Retinal pigment epithelial cell (primary cell): Measurements from ENCODE around the gene GAL.

Source experiments
- DNase-seq: peaks from one replicate; pipeline ENCODE4 v3.0.0-alpha.2; 2010; ENCODE audit warnings: low read depth
- H3K4me3 ChIP-seq: 2 replicates; pipeline ENCODE4 v1.5.1; 2011; ENCODE audit warnings: mild to moderate bottlenecking, low read length, control low read depth, moderate library complexity
- TF ChIP-seq, protein P1 (sequence below): conservative IDR thresholded peaks from 2 replicates; pipeline ENCODE4 v1.5.1; 2011; ENCODE audit warnings: low read depth, low read length, control low read depth, inconsistent platforms

The GAL gene

DNA sequence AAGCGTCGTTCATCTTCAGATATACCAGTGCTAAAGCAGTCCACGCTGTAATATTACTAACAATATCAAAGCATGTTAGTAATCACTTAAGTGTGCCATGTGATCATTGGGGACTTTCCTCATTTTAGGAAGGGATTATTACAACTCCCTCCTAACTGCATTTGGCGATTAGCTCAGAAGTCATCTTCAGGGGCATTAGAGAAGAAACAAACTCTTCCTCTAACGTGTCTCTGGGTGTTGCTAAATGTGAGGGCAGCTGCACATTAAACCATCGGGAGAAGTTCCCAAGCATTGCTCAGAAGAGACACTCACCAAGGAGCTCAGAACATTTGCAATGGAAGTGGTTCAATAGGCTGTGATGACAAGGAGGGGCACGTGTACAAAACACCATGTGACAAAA is 49.8 kb downstream of the GAL start:
- no peak overlapping the region for H3K4me3 ChIP-seq
- TF ChIP-seq, protein P1, sequence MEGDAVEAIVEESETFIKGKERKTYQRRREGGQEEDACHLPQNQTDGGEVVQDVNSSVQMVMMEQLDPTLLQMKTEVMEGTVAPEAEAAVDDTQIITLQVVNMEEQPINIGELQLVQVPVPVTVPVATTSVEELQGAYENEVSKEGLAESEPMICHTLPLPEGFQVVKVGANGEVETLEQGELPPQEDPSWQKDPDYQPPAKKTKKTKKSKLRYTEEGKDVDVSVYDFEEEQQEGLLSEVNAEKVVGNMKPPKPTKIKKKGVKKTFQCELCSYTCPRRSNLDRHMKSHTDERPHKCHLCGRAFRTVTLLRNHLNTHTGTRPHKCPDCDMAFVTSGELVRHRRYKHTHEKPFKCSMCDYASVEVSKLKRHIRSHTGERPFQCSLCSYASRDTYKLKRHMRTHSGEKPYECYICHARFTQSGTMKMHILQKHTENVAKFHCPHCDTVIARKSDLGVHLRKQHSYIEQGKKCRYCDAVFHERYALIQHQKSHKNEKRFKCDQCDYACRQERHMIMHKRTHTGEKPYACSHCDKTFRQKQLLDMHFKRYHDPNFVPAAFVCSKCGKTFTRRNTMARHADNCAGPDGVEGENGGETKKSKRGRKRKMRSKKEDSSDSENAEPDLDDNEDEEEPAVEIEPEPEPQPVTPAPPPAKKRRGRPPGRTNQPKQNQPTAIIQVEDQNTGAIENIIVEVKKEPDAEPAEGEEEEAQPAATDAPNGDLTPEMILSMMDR: no peak
- DNase-seq: no peak

DNA sequence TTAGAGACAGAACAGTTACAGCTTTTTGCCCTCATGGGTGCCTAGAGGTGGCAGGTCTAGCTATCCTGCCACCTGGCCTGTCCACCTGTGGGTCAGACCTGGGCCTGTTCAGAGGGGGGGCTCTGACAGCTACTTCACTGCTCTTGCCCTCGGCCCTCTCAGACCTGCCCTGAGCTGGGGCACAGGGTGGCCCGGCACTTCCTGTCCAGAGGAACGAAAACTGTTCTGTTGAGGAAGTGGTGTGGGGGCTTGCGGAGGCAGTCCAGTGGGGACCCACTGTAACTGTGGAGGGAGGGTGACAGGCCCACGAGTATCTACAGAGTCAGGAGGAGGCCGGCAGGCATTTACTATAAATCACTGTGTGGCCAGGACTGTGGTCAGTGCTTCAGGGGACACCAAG is 50.8 kb downstream of the GAL start:
- TF ChIP-seq, protein P1: no peak
- H3K4me3 ChIP-seq: no peak overlapping the region
- DNase-seq: no peak

DNA sequence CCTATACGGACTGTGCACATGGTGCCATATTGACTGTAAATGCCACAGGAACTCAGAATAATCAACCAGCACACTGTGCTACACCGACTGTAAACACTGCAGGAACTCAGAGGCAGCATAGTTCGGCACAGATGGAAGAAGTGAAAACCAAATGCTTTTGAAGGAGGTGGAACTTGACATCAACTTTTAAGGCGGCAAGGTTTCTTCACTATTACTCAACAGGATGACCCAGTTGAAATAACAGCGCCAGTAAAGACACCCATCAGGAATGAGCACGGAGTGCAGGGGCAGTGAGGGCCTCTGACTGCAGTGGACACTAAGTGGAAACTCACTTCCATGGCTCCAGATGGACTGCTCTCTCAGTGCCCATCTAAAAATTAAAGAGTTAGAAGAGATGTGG is 51.3 kb downstream of the GAL start:
- no peak for DNase-seq
- TF ChIP-seq, protein P1: no peak
- no peak overlapping the region for H3K4me3 ChIP-seq
